Measurements from ENCODE around the gene PDE4D.
A peak's percentile ranks its signal among the peaks of the same experiment; 100 is the strongest.

GRCh38 chr5:59126708-59127573 is 766.6 kb downstream of the PDE4D start:
- no peak for TF ChIP-seq POLR2A (IDR thresholded peaks at IDR 0.05)
- peak; percentile 31 for TF ChIP-seq POLR2AphosphoS5 (IDR thresholded peaks at IDR 0.05)
- TF ChIP-seq, protein P1, sequence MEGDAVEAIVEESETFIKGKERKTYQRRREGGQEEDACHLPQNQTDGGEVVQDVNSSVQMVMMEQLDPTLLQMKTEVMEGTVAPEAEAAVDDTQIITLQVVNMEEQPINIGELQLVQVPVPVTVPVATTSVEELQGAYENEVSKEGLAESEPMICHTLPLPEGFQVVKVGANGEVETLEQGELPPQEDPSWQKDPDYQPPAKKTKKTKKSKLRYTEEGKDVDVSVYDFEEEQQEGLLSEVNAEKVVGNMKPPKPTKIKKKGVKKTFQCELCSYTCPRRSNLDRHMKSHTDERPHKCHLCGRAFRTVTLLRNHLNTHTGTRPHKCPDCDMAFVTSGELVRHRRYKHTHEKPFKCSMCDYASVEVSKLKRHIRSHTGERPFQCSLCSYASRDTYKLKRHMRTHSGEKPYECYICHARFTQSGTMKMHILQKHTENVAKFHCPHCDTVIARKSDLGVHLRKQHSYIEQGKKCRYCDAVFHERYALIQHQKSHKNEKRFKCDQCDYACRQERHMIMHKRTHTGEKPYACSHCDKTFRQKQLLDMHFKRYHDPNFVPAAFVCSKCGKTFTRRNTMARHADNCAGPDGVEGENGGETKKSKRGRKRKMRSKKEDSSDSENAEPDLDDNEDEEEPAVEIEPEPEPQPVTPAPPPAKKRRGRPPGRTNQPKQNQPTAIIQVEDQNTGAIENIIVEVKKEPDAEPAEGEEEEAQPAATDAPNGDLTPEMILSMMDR (IDR thresholded peaks at IDR 0.05): no peak
